Stimulated activated CD8-positive, alpha-beta memory T cell treated with anti-CD3 and anti-CD28 coated beads, Interleukin-7, amount 100 ng/mL, for 48 hours (primary cell): ENCODE results near the gene RAE1.

Source experiments
- DNase-seq, 2 donors: peaks; one replicate each; pipeline ENCODE4 v3.0.0-alpha.2; 2020; ENCODE audit warnings: low read depth in 1 of 2; ENCODE audit errors: extremely low read depth in 1 of 2

Gene RAE1

GRCh38 chr20:57398901-57399535, 48.0 kb downstream of the RAE1 start:
- DNase-seq, result no peak

GRCh38 chr20:57399587-57400155, 48.6 kb downstream of the RAE1 start:
- peak; percentile 37 to 49 for DNase-seq

- no peak for DNase-seq
Observed at GRCh38 chr20:57400231-57400701, 49.2 kb downstream of the RAE1 start.

- DNase-seq, result no peak
Observed at GRCh38 chr20:57400821-57401564, 49.9 kb downstream of the RAE1 start.

GRCh38 chr20:57401565-57401918, 50.5 kb downstream of the RAE1 start:
- DNase-seq, result no peak

GRCh38 chr20:57402206-57403125, 51.4 kb downstream of the RAE1 start:
- no peak for DNase-seq

GRCh38 chr20:57403216-57403615, 52.2 kb downstream of the RAE1 start:
- no peak for DNase-seq

GRCh38 chr20:57404006-57404405, 53.0 kb downstream of the RAE1 start:
- no peak for DNase-seq

- no peak for DNase-seq
Observed at GRCh38 chr20:57404419-57405072, 53.5 kb downstream of the RAE1 start.

- no peak for DNase-seq
Observed at GRCh38 chr20:57405236-57406016, 54.4 kb downstream of the RAE1 start.

GRCh38 chr20:57407541-57407956, 56.5 kb downstream of the RAE1 start:
- no peak for DNase-seq

GRCh38 chr20:57408131-57408530, 57.1 kb downstream of the RAE1 start:
- no peak for DNase-seq

GRCh38 chr20:57408536-57409233, 57.6 kb downstream of the RAE1 start:
- no peak for DNase-seq

- DNase-seq, result no peak
Observed at GRCh38 chr20:57409316-57409671, 58.2 kb downstream of the RAE1 start.

GRCh38 chr20:57409672-57410397, 58.8 kb downstream of the RAE1 start:
- no peak for DNase-seq

GRCh38 chr20:57410398-57410920, 59.4 kb downstream of the RAE1 start:
- DNase-seq, result no peak

- no peak for DNase-seq
Observed at GRCh38 chr20:57410924-57411323, 59.9 kb downstream of the RAE1 start.
